ENCODE data around the gene WDR36.
"Not testable (repeated sequence)": the region's sequence is repeated elsewhere in the genome, so short reads cannot be mapped to it uniquely, and the experiment has no call there.

The WDR36 gene

GRCh38 chr5:111138096-111138495 is 45.9 kb downstream of the WDR36 start:
- DNase-seq (ENCODE audit: low read depth) = no peak

GRCh38 chr5:111141471-111141870 is 49.3 kb downstream of the WDR36 start:
- not testable (repeated sequence) for DNase-seq (ENCODE audit: low read depth)

- DNase-seq (ENCODE audit: low read depth) = no peak
These were observed 50.8 kb downstream of the WDR36 start for GRCh38 chr5:111142932-111143331.

- DNase-seq (ENCODE audit: low read depth) = no peak
These were observed 51.8 kb downstream of the WDR36 start for GRCh38 chr5:111143910-111144309.

- no peak for DNase-seq (ENCODE audit: low read depth)
These were observed 52.3 kb downstream of the WDR36 start for GRCh38 chr5:111144352-111144930.

- DNase-seq (ENCODE audit: low read depth) = no peak
These were observed 53.9 kb downstream of the WDR36 start for GRCh38 chr5:111146053-111146452.

GRCh38 chr5:111147502-111147901 is 55.4 kb downstream of the WDR36 start:
- no peak for DNase-seq (ENCODE audit: low read depth)

GRCh38 chr5:111151998-111152397 is 59.9 kb downstream of the WDR36 start:
- no peak for DNase-seq (ENCODE audit: low read depth)

- DNase-seq (ENCODE audit: low read depth) = no peak
These were observed 61.3 kb downstream of the WDR36 start for GRCh38 chr5:111153483-111153882.

GRCh38 chr5:111153945-111154344 is 61.8 kb downstream of the WDR36 start:
- DNase-seq (ENCODE audit: low read depth) = no peak

GRCh38 chr5:111158105-111158744 is 66.1 kb downstream of the WDR36 start:
- peak; percentile 53 for DNase-seq (ENCODE audit: low read depth)

GRCh38 chr5:111159845-111160244 is 67.7 kb downstream of the WDR36 start:
- DNase-seq (ENCODE audit: low read depth) = no peak

- no peak for DNase-seq (ENCODE audit: low read depth)
These were observed 70.9 kb downstream of the WDR36 start for GRCh38 chr5:111163000-111163399.

- DNase-seq (ENCODE audit: low read depth) = no peak
These were observed 72.9 kb downstream of the WDR36 start for GRCh38 chr5:111165058-111165457.

- no peak for DNase-seq (ENCODE audit: low read depth)
These were observed 75.4 kb downstream of the WDR36 start for GRCh38 chr5:111167551-111167950.

- no peak for DNase-seq (ENCODE audit: low read depth)
These were observed 76.5 kb downstream of the WDR36 start for GRCh38 chr5:111168608-111169007.

- no peak for DNase-seq (ENCODE audit: low read depth)
These were observed 77.1 kb downstream of the WDR36 start for GRCh38 chr5:111169269-111169668.

- no peak for DNase-seq (ENCODE audit: low read depth)
These were observed 78.1 kb downstream of the WDR36 start for GRCh38 chr5:111170279-111170678.

- no peak for DNase-seq (ENCODE audit: low read depth)
These were observed 80.4 kb downstream of the WDR36 start for GRCh38 chr5:111172504-111172903.

- DNase-seq (ENCODE audit: low read depth) = no peak
These were observed 81.3 kb downstream of the WDR36 start for GRCh38 chr5:111173476-111173875.

All from stimulated activated CD8-positive, alpha-beta memory T cell treated with anti-CD3 and anti-CD28 coated beads, Interleukin-15, amount 100 ng/mL, for 24 hours (primary cell).